ENCODE measurements around the gene GPR171. TPM values are rescaled to one million over a fixed set of nuclear protein-coding genes. Genes with fewer than 3 reads are reported as not detected.
"Not testable (repeated sequence)": the region's sequence is repeated elsewhere in the genome, so short reads cannot be mapped to it uniquely, and the experiment has no call there.

GPR171 gene
- total RNA-seq, 1 donor from 2014 or later: not detected

DNA sequence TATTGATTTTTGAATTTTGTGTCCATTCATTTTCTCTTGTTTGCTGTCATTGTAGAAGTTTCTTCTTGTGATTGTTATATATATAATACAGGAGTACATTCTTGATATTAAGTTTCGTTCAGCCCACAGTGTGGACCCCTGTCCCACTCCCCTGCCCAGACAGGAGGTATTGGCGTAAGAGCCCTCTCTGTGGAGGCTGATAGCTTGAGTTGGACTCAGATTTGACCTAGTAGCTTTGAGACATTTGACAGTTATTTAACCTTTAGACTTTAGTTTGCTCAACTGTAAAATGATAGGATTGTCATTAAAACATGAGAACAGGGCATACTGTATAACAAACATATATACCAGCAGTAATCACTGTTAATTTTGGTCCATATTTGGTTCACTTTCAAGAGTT, 27.1 kb downstream of the GPR171 start:
- peaks cover 5% of the 10 kb centered on the region for H3K36me3 Mint-ChIP-seq (ENCODE audit: low read depth, unreplicated experiment)
- no peak overlapping the region for H3K4me3 Mint-ChIP-seq (ENCODE audit: unreplicated experiment)

GRCh38 chr3:151174351-151174750, 28.7 kb downstream of the GPR171 start:
- Histone ChIP-seq H3K27ac (ENCODE audit: low read depth, low read length) (no peak overlapping the region), H4K20me1 (ENCODE audit: insufficient read depth, low read length) (no peaks in the 10 kb centered on the region), H3K4me1 (ENCODE audit: insufficient read depth, low read length) (no peaks in the 10 kb centered on the region), H2AFZ (ENCODE audit: low read depth, low read length) (no peak overlapping the region), H3K4me2 (ENCODE audit: low read length) (no peak overlapping the region), H3K9ac (ENCODE audit: low read length) (no peak overlapping the region), H3K36me3 (ENCODE audit: insufficient read depth, low read length) (no peaks in the 10 kb centered on the region), H3K9me3 (ENCODE audit: insufficient read depth, low read depth, low read length) (no peaks in the 10 kb centered on the region), H3K79me2 (ENCODE audit: insufficient read depth, low read length) (no peaks in the 10 kb centered on the region), H3K4me3 (ENCODE audit: insufficient read depth, low read depth, low read length) (no peak overlapping the region), H3K27me3 (ENCODE audit: insufficient read depth, low read length) (no peaks in the 10 kb centered on the region)
- Mint-ChIP-seq H3K4me3 (ENCODE audit: unreplicated experiment) (no peak overlapping the region), H3K36me3 (ENCODE audit: low read depth, unreplicated experiment) (peaks cover 5% of the 10 kb centered on the region), H3K27ac (ENCODE audit: unreplicated experiment) (no peak overlapping the region), H3K4me1 (ENCODE audit: low read depth, unreplicated experiment) (peaks cover 17% of the 10 kb centered on the region), H3K9me3 (ENCODE audit: unreplicated experiment) (no peaks in the 10 kb centered on the region), H3K27me3 (ENCODE audit: low read depth, unreplicated experiment) (no peaks in the 10 kb centered on the region)
- no peak for DNase-seq (ENCODE audit: low read depth)
- FAIRE-seq: no peak
- no peak for TF ChIP-seq CTCF (IDR thresholded peaks at IDR 0.05; ENCODE audit: insufficient read depth, low read depth, low read length)

More for the DNA sequence above, 27.1 kb downstream of the GPR171 start:
- Histone ChIP-seq H3K36me3 (ENCODE audit: insufficient read depth, low read length) (no peaks in the 10 kb centered on the region), H3K4me1 (ENCODE audit: insufficient read depth, low read length) (no peaks in the 10 kb centered on the region), H3K9ac (ENCODE audit: low read length) (no peak overlapping the region), H3K4me3 (ENCODE audit: insufficient read depth, low read depth, low read length) (no peak overlapping the region), H3K9me3 (ENCODE audit: insufficient read depth, low read depth, low read length) (no peaks in the 10 kb centered on the region), H4K20me1 (ENCODE audit: insufficient read depth, low read length) (no peaks in the 10 kb centered on the region), H3K79me2 (ENCODE audit: insufficient read depth, low read length) (no peaks in the 10 kb centered on the region), H3K27me3 (ENCODE audit: insufficient read depth, low read length) (no peaks in the 10 kb centered on the region), H2AFZ (ENCODE audit: low read depth, low read length) (no peak overlapping the region), H3K27ac (ENCODE audit: low read depth, low read length) (no peak overlapping the region), H3K4me2 (ENCODE audit: low read length) (no peak overlapping the region)
- no peak overlapping the region for H3K27ac Mint-ChIP-seq (ENCODE audit: unreplicated experiment)
- no peak for FAIRE-seq
- TF ChIP-seq EZH2 (IDR thresholded peaks at IDR 0.05; ENCODE audit: insufficient read depth, low read length) (no peak), CTCF (IDR thresholded peaks at IDR 0.05; ENCODE audit: insufficient read depth, low read depth, low read length) (no peak)
- H3K9me3 Mint-ChIP-seq (ENCODE audit: unreplicated experiment): no peaks in the 10 kb centered on the region
- peaks cover 7% of the 10 kb centered on the region for H3K4me1 Mint-ChIP-seq (ENCODE audit: low read depth, unreplicated experiment)
- DNase-seq (ENCODE audit: low read depth): no peak
- no peaks in the 10 kb centered on the region for H3K27me3 Mint-ChIP-seq (ENCODE audit: low read depth, unreplicated experiment)

GRCh38 chr3:151171145-151171757, 31.8 kb downstream of the GPR171 start:
- Histone ChIP-seq H3K27ac (ENCODE audit: low read depth, low read length) (no peak overlapping the region), H4K20me1 (ENCODE audit: insufficient read depth, low read length) (no peaks in the 10 kb centered on the region), H3K27me3 (ENCODE audit: insufficient read depth, low read length) (no peaks in the 10 kb centered on the region), H3K4me3 (ENCODE audit: insufficient read depth, low read depth, low read length) (no peak overlapping the region), H3K9me3 (ENCODE audit: insufficient read depth, low read depth, low read length) (no peaks in the 10 kb centered on the region), H2AFZ (ENCODE audit: low read depth, low read length) (no peak overlapping the region), H3K79me2 (ENCODE audit: insufficient read depth, low read length) (no peaks in the 10 kb centered on the region), H3K9ac (ENCODE audit: low read length) (no peak overlapping the region), H3K4me1 (ENCODE audit: insufficient read depth, low read length) (no peaks in the 10 kb centered on the region), H3K36me3 (ENCODE audit: insufficient read depth, low read length) (no peaks in the 10 kb centered on the region), H3K4me2 (ENCODE audit: low read length) (no peak overlapping the region)
- DNase-seq (ENCODE audit: low read depth) (no peak), FAIRE-seq (no peak)
- no peaks in the 10 kb centered on the region for H3K27me3 Mint-ChIP-seq (ENCODE audit: low read depth, unreplicated experiment)
- TF ChIP-seq CTCF (IDR thresholded peaks at IDR 0.05; ENCODE audit: insufficient read depth, low read depth, low read length): no peak
- TF ChIP-seq EZH2 (IDR thresholded peaks at IDR 0.05; ENCODE audit: insufficient read depth, low read length): no peak
- no peaks in the 10 kb centered on the region for H3K9me3 Mint-ChIP-seq (ENCODE audit: unreplicated experiment)
- no peak overlapping the region for H3K4me3 Mint-ChIP-seq (ENCODE audit: unreplicated experiment)
- H3K36me3 Mint-ChIP-seq (ENCODE audit: low read depth, unreplicated experiment): peaks cover 5% of the 10 kb centered on the region
- H3K4me1 Mint-ChIP-seq (ENCODE audit: low read depth, unreplicated experiment): peaks cover 17% of the 10 kb centered on the region
- H3K27ac Mint-ChIP-seq (ENCODE audit: unreplicated experiment): peak overlapping the region; percentile 50

GRCh38 chr3:151169948-151170679, 32.9 kb downstream of the GPR171 start:
- FAIRE-seq; H3K9me3 ChIP-seq (ENCODE audit: insufficient read depth, low read depth, low read length); H2AFZ ChIP-seq (ENCODE audit: low read depth, low read length); H3K36me3 Mint-ChIP-seq (ENCODE audit: low read depth, unreplicated experiment); H3K4me3 Mint-ChIP-seq (ENCODE audit: unreplicated experiment); H3K27me3 Mint-ChIP-seq (ENCODE audit: low read depth, unreplicated experiment); H3K79me2 ChIP-seq (ENCODE audit: insufficient read depth, low read length); H3K9ac ChIP-seq (ENCODE audit: low read length); H3K27ac Mint-ChIP-seq (ENCODE audit: unreplicated experiment); H3K4me3 ChIP-seq (ENCODE audit: insufficient read depth, low read depth, low read length); H3K4me2 ChIP-seq (ENCODE audit: low read length); H3K9me3 Mint-ChIP-seq (ENCODE audit: unreplicated experiment); H4K20me1 ChIP-seq (ENCODE audit: insufficient read depth, low read length); H3K36me3 ChIP-seq (ENCODE audit: insufficient read depth, low read length); H3K27me3 ChIP-seq (ENCODE audit: insufficient read depth, low read length); H3K4me1 ChIP-seq (ENCODE audit: insufficient read depth, low read length); H3K27ac ChIP-seq (ENCODE audit: low read depth, low read length): not testable (repeated sequence)
- H3K4me1 Mint-ChIP-seq (ENCODE audit: low read depth, unreplicated experiment): peaks cover 17% of the 10 kb centered on the region
- DNase-seq (ENCODE audit: low read depth): peak; percentile 33

Data from astrocyte (in vitro differentiated cells and primary cell).